IMR-90 (cell line): Measurements from ENCODE around the gene PTX4. TPM values are rescaled to one million over a fixed set of nuclear protein-coding genes. Genes with fewer than 3 reads are reported as not detected.

Experiments used
- ATAC-seq: fragments of 200-7000 bp; cut with Tn5 transposase; 2 replicates; pipeline ENCODE4 v1.9.1; 2020; ENCODE audit warnings: low read depth, mild to moderate bottlenecking, moderate library complexity
- BruUV-seq: library from RNA; stranded (reverse); fragments of 400-500 nt; replicated peaks from 2 replicates; lab custom pipeline; 2021; lab: Mats Ljungman, UMichigan
- CTCF ChIA-PET: fragments of 300-600 bp; formaldehyde crosslinking; extraction: SDS; loops from one replicate; lab custom pipeline; 2021; ENCODE audit warnings: antibody characterized with exemption; lab: Yijun Ruan, JAX
- POLR2A ChIA-PET: fragments of 300-600 bp; sonication (Branson Sonifier 250); formaldehyde crosslinking; loops from one replicate; lab custom pipeline; 2022; ENCODE audit warnings: antibody characterized with exemption; ENCODE audit not compliant: unreplicated experiment; lab: Charles Lee
- DNase-seq: peaks from one replicate; pipeline ENCODE4 v3.0.0; 2013
- H2AFZ ChIP-seq: replicated peaks from 2 replicates; pipeline ENCODE3; 2013; ENCODE audit warnings: low read length, mild to moderate bottlenecking; ENCODE audit not compliant: poor library complexity
- H2AK5ac ChIP-seq: 2 replicates; pipeline ENCODE4 v1.6.1; 2013; ENCODE audit warnings: low read depth, low read length, inconsistent platforms
- H2AK9ac ChIP-seq: replicated peaks from 2 replicates; pipeline ENCODE3; 2013; ENCODE audit warnings: mild to moderate bottlenecking, low read depth, low read length, moderate library complexity; ENCODE audit not compliant: poor library complexity
- H2BK120ac ChIP-seq: 2 replicates; pipeline ENCODE4 v1.6.1; 2013; ENCODE audit warnings: low read depth, low read length, inconsistent platforms
- H2BK15ac ChIP-seq: 3 replicates; pipeline ENCODE4 v1.6.1; 2013; ENCODE audit warnings: low read depth, low read length, inconsistent platforms
- H2BK20ac ChIP-seq: 2 replicates; pipeline ENCODE4 v1.6.1; 2013; ENCODE audit warnings: low read depth, mild to moderate bottlenecking, inconsistent platforms, low read length, moderate library complexity
- H2BK5ac ChIP-seq: 2 replicates; pipeline ENCODE4 v1.6.1; 2013; ENCODE audit warnings: mild to moderate bottlenecking, low read depth, low read length, inconsistent platforms; ENCODE audit not compliant: poor library complexity, severe bottlenecking
- H3K14ac ChIP-seq: replicated peaks from 2 replicates; pipeline ENCODE4 v1.6.1; 2013; ENCODE audit warnings: low read depth, low read length, inconsistent platforms
- H3K18ac ChIP-seq: 2 replicates; pipeline ENCODE4 v1.6.1; 2013; ENCODE audit warnings: low read depth, low read length, control low read depth
- H3K23ac ChIP-seq: 2 replicates; pipeline ENCODE4 v1.6.1; 2013; ENCODE audit warnings: low read depth, low read length, inconsistent platforms
- H3K27ac ChIP-seq: 2 replicates; pipeline ENCODE4 v1.5.1; 2013; ENCODE audit warnings: mild to moderate bottlenecking, control low read depth, low read length; ENCODE audit not compliant: insufficient read depth
- H3K27me3 ChIP-seq: 2 replicates; pipeline ENCODE4 v1.6.1; 2013; ENCODE audit warnings: low read length; ENCODE audit not compliant: control insufficient read depth, insufficient read depth
- H3K36me3 ChIP-seq: 2 replicates; pipeline ENCODE4 v1.6.1; 2013; ENCODE audit warnings: low read length, mixed read lengths; ENCODE audit not compliant: control insufficient read depth, insufficient read depth
- H3K4ac ChIP-seq: 2 replicates; pipeline ENCODE4 v1.6.1; 2013; ENCODE audit warnings: low read depth, low read length, inconsistent platforms
- H3K4me1 ChIP-seq: 2 replicates; pipeline ENCODE4 v1.6.1; 2013; ENCODE audit warnings: low read length, mixed read lengths; ENCODE audit not compliant: control insufficient read depth, insufficient read depth
- H3K4me2 ChIP-seq: 2 replicates; pipeline ENCODE4 v1.6.1; 2013; ENCODE audit warnings: low read depth, mild to moderate bottlenecking, control low read depth, low read length, moderate library complexity
- H3K4me3 ChIP-seq: 2 replicates; pipeline ENCODE4 v1.5.1; 2013; ENCODE audit warnings: low read depth, mild to moderate bottlenecking, control low read depth, low read length, moderate library complexity; ENCODE audit not compliant: insufficient read depth
- H3K56ac ChIP-seq: 2 replicates; pipeline ENCODE4 v1.6.1; 2013; ENCODE audit warnings: low read length, inconsistent platforms; ENCODE audit not compliant: insufficient read depth; ENCODE audit errors: extremely low read depth
- H3K79me1 ChIP-seq, 2 experiments: 2 replicates each; pipeline ENCODE4 v1.6.1; 2013; ENCODE audit warnings: low read length in 2 of 2, inconsistent platforms in 1 of 2, low read depth in 1 of 2
- H3K9ac ChIP-seq: 2 replicates; pipeline ENCODE4 v1.6.1; 2013; ENCODE audit warnings: low read depth, low read length, control low read depth
- H3K9me1 ChIP-seq: 2 replicates; pipeline ENCODE4 v1.6.1; 2013; ENCODE audit warnings: low read length, inconsistent platforms; ENCODE audit not compliant: insufficient read depth
- H3K9me3 ChIP-seq: 2 replicates; pipeline ENCODE4 v1.6.1; 2013; ENCODE audit warnings: low read length; ENCODE audit not compliant: control insufficient read depth, insufficient read depth
- H4K20me1 ChIP-seq: 2 replicates; pipeline ENCODE4 v1.6.1; 2013; ENCODE audit warnings: low read length, inconsistent platforms; ENCODE audit not compliant: insufficient read depth
- H4K5ac ChIP-seq: 2 replicates; pipeline ENCODE4 v1.6.1; 2013; ENCODE audit warnings: mild to moderate bottlenecking, low read depth, low read length, control low read depth
- H4K8ac ChIP-seq, 2 experiments: 2 replicates each; pipeline ENCODE4 v1.6.1; 2013; ENCODE audit warnings: low read depth in 2 of 2, low read length in 2 of 2, control low read depth in 1 of 2, inconsistent platforms in 1 of 2
- H4K91ac ChIP-seq: 2 replicates; pipeline ENCODE4 v1.6.1; 2013; ENCODE audit warnings: low read depth, low read length, inconsistent platforms; ENCODE audit not compliant: insufficient read depth
- BHLHE40 ChIP-seq: fragments of 150-350 bp; IDR thresholded peaks from 2 replicates; pipeline ENCODE4 v1.6.1; 2016; ENCODE audit warnings: mild to moderate bottlenecking, low read depth, low read length
- CEBPB ChIP-seq: IDR thresholded peaks from 2 replicates; pipeline ENCODE4 v1.6.1; 2012; ENCODE audit warnings: low read depth, low read length, improper control_type of control experiment
- CHD1 ChIP-seq: IDR thresholded peaks from 2 replicates; pipeline ENCODE4 v1.6.1; 2012; ENCODE audit warnings: low read depth, low read length, improper control_type of control experiment
- FOS ChIP-seq: fragments of 150-350 bp; IDR thresholded peaks from 2 replicates; pipeline ENCODE4 v1.6.1; 2016; ENCODE audit warnings: low read depth, low read length
- MAFK ChIP-seq: IDR thresholded peaks from 2 replicates; pipeline ENCODE4 v1.6.1; 2012; ENCODE audit warnings: low read depth, low read length, improper control_type of control experiment
- MAZ ChIP-seq: IDR thresholded peaks from 2 replicates; pipeline ENCODE4 v1.6.1; 2012; ENCODE audit warnings: low read depth, mild to moderate bottlenecking, low read length, improper control_type of control experiment, moderate library complexity, borderline replicate concordance
- MXI1 ChIP-seq: IDR thresholded peaks from 2 replicates; pipeline ENCODE4 v1.6.1; 2012; ENCODE audit warnings: low read depth, mild to moderate bottlenecking, low read length, moderate library complexity, borderline replicate concordance
- NFE2L2 ChIP-seq: fragments of 150-350 bp; IDR thresholded peaks from 2 replicates; pipeline ENCODE4 v1.6.1; 2016; ENCODE audit warnings: low read depth, mild to moderate bottlenecking, low read length
- POLR2A ChIP-seq: IDR thresholded peaks from 2 replicates; pipeline ENCODE4 v1.6.1; 2012; ENCODE audit warnings: mild to moderate bottlenecking, low read depth, low read length
- RAD21 ChIP-seq: IDR thresholded peaks from 2 replicates; pipeline ENCODE4 v1.6.1; 2012; ENCODE audit warnings: low read length, improper control_type of control experiment
- RCOR1 ChIP-seq: IDR thresholded peaks from 2 replicates; pipeline ENCODE4 v1.6.1; 2012; ENCODE audit warnings: mild to moderate bottlenecking, low read length, improper control_type of control experiment; ENCODE audit not compliant: insufficient replicate concordance
- RFX5 ChIP-seq: IDR thresholded peaks from 2 replicates; pipeline ENCODE4 v1.8.0; 2012; ENCODE audit warnings: low read depth, mild to moderate bottlenecking, low read length, moderate library complexity
- SMC3 ChIP-seq: fragments of 150-350 bp; IDR thresholded peaks from 2 replicates; pipeline ENCODE4 v1.6.1; 2016; ENCODE audit warnings: low read depth, mild to moderate bottlenecking, antibody characterized with exemption, low read length, moderate library complexity
- WGBS, 2 experiments: methylation state at CpG; one replicate each; pipeline versions ENCODE4 v1.1.5 to v1.1.7; 2013; ENCODE audit warnings: missing lambda C conversion rate in 2 of 2; ENCODE audit not compliant: insufficient read length in 1 of 2; ENCODE audit errors: extremely low coverage in 2 of 2; 5-methylcytosine and 5-hydroxymethylcytosine counted together
- dilution Hi-C: fragments of 300-500 bp; cut with HindIII; formaldehyde crosslinking; loops from one replicate; pipeline ENCODE4 v1.14.3; 2018; ENCODE audit warnings: low sequenced_read_pairs; ENCODE audit not compliant: unreplicated experiment
- in situ Hi-C: fragments of 300-500 bp; cut with MboI; formaldehyde crosslinking; loops from 3 replicates; pipeline ENCODE4 v1.14.3; 2019; ENCODE audit warnings: low sequenced_read_pairs, inconsistent platforms, mixed read lengths
- intact Hi-C: fragments of 100-400 bp; cut with micrococcal nuclease; formaldehyde crosslinking; loops from 2 replicates; pipeline ENCODE4 v1.10.0; 2022
- polyA plus RNA-seq, 3 experiments: library from polyadenylated mRNA; depleted of rRNA; stranded (reverse); fragments of >200 nt; gene quantifications; 2 replicates each; pipeline ENCODE4 v1.2.3, GENCODE V29; 2012; ENCODE audit warnings: low replicate concordance in 1 of 3
- total RNA-seq: library from RNA; depleted of rRNA; stranded (reverse); fragments of >200 nt; gene quantifications from 2 replicates; pipeline ENCODE4 v1.2.3, GENCODE V29; 2012
- TF ChIP-seq, protein P1 (sequence below): fragments of 150-350 bp; IDR thresholded peaks from 2 replicates; pipeline ENCODE4 v1.6.1; 2017; ENCODE audit warnings: mild to moderate bottlenecking, antibody characterized with exemption, low read length, low read depth
- TF ChIP-seq, protein P2 (sequence below): fragments of 150-350 bp; IDR thresholded peaks from 2 replicates; pipeline ENCODE4 v1.6.1; 2016; ENCODE audit warnings: low read depth, mild to moderate bottlenecking, low read length, moderate library complexity, borderline replicate concordance
- TF ChIP-seq, protein P3 (sequence below): conservative IDR thresholded peaks from 2 replicates; pipeline ENCODE4 v1.5.1; 2012; ENCODE audit warnings: mild to moderate bottlenecking, low read depth, low read length, improper control_type of control experiment

The PTX4 gene
- total and polyA plus RNA-seq, 2 of the 4 experiments (the other 2 are of a cell fraction) = 0.07 TPM; not detected in 1

DNA sequence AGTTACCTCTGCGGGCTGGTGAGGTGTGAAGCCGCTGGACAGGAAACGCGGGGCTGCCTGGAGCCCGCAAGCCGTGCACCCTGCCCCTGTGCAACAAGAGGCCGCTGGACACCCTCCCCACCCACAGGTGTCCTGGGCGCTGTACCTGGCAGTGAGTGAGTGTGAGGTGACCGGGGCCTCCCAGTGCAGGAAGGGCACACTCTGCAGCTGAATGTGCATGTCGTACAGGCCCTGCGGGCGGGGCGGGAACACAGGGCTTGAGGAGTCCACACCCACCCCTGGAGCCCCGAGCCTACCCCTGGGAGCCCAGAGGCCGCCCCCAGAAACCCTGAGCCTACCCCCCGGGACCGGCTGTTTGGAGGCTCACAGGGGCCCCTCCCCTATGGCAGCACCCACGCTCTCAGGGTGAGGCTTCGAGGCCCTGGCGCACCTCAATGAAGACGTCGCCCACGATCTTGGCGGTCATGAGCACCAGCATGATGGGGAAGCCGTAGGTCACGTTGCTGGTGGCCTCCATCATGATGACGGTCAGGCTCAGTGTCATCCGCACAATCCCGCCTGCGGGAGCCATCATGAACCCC, 40.1 kb downstream of the PTX4 start:
- no peak for ATAC-seq
- H4K5ac ChIP-seq = no peak overlapping the region
- H3K9me3 ChIP-seq = no peaks in the 10 kb centered on the region
- H3K4me2 ChIP-seq = no peak overlapping the region
- no peak overlapping the region for H3K23ac ChIP-seq
- H3K56ac ChIP-seq = no peak overlapping the region
- H3K14ac ChIP-seq = no peak overlapping the region
- no peak overlapping the region for H3K18ac ChIP-seq
- H3K27me3 ChIP-seq = no peaks in the 10 kb centered on the region
- no peak overlapping the region for H3K4me3 ChIP-seq
- no TSS peak for BruUV-seq
- no peak overlapping the region for H4K8ac ChIP-seq
- H2BK15ac ChIP-seq = no peak overlapping the region
- CTCF ChIA-PET = no interaction called here
- peaks cover 39% of the 10 kb centered on the region for H3K36me3 ChIP-seq
- no peak overlapping the region for H2BK20ac ChIP-seq
- POLR2A ChIA-PET = interaction anchor here (1.1 kb wide), 1 partner anchor 28 kb away, joined by 3 read pairs; the partner anchor contains the start of gene UQCC4
- no peak overlapping the region for H3K4ac ChIP-seq
- H2BK120ac ChIP-seq = no peak overlapping the region
- intact Hi-C loops (no loop called here), dilution Hi-C loops (no loop called here), in situ Hi-C loops (no loop called here)
- H3K79me1 ChIP-seq = no peaks in the 10 kb centered on the region
- WGBS, 2 experiments = 100% methylated on average over 8 of the region's 30 CpGs; no CpG with 5 or more reads in 1 of the 2 experiments
- H4K20me1 ChIP-seq = no peaks in the 10 kb centered on the region
- no peaks in the 10 kb centered on the region for H3K9me1 ChIP-seq
- no peak overlapping the region for H3K9ac ChIP-seq
- H2BK5ac ChIP-seq = no peak overlapping the region
- TF ChIP-seq POLR2A (no peak), MAFK (no peak), CHD1 (no peak), RFX5 (no peak), MAZ (no peak), SMC3 (no peak), CEBPB (no peak), FOS (no peak), RAD21 (no peak), BHLHE40 (no peak), RCOR1 (no peak), NFE2L2 (no peak), MXI1 (no peak)
- TF ChIP-seq, protein P1, sequence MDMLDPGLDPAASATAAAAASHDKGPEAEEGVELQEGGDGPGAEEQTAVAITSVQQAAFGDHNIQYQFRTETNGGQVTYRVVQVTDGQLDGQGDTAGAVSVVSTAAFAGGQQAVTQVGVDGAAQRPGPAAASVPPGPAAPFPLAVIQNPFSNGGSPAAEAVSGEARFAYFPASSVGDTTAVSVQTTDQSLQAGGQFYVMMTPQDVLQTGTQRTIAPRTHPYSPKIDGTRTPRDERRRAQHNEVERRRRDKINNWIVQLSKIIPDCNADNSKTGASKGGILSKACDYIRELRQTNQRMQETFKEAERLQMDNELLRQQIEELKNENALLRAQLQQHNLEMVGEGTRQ = no peak
- TF ChIP-seq, protein P2, sequence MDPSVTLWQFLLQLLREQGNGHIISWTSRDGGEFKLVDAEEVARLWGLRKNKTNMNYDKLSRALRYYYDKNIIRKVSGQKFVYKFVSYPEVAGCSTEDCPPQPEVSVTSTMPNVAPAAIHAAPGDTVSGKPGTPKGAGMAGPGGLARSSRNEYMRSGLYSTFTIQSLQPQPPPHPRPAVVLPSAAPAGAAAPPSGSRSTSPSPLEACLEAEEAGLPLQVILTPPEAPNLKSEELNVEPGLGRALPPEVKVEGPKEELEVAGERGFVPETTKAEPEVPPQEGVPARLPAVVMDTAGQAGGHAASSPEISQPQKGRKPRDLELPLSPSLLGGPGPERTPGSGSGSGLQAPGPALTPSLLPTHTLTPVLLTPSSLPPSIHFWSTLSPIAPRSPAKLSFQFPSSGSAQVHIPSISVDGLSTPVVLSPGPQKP = no peak
- TF ChIP-seq, protein P3, sequence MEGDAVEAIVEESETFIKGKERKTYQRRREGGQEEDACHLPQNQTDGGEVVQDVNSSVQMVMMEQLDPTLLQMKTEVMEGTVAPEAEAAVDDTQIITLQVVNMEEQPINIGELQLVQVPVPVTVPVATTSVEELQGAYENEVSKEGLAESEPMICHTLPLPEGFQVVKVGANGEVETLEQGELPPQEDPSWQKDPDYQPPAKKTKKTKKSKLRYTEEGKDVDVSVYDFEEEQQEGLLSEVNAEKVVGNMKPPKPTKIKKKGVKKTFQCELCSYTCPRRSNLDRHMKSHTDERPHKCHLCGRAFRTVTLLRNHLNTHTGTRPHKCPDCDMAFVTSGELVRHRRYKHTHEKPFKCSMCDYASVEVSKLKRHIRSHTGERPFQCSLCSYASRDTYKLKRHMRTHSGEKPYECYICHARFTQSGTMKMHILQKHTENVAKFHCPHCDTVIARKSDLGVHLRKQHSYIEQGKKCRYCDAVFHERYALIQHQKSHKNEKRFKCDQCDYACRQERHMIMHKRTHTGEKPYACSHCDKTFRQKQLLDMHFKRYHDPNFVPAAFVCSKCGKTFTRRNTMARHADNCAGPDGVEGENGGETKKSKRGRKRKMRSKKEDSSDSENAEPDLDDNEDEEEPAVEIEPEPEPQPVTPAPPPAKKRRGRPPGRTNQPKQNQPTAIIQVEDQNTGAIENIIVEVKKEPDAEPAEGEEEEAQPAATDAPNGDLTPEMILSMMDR = no peak
- H2AK9ac ChIP-seq = peak overlapping the region; percentile 76
- no peak for DNase-seq
- H2AFZ ChIP-seq = peak overlapping the region; percentile 11
- no peak overlapping the region for H2AK5ac ChIP-seq
- no peak overlapping the region for H3K27ac ChIP-seq
- no peak overlapping the region for H4K91ac ChIP-seq
- no peaks in the 10 kb centered on the region for H3K4me1 ChIP-seq
